GM12891 (cell line): ENCODE measurements around the gene PIP4K2A.
"Not testable (repeated sequence)": the region's sequence is repeated elsewhere in the genome, so short reads cannot be mapped to it uniquely, and the experiment has no call there.

ENCODE experiments used
- DNase-seq: peaks from one replicate; pipeline ENCODE4 v3.0.0; 2011; ENCODE audit warnings: low spot score; ENCODE audit not compliant: insufficient read length
- FAIRE-seq: peaks from 2 replicates; lab custom pipeline; 2011; peaks lifted over from hg19 to GRCh38; lab: Jason Lieb, UNC
- PAX5 ChIP-seq: IDR thresholded peaks from 2 replicates; pipeline ENCODE4 v1.6.1; 2011; ENCODE audit warnings: low read length, moderate library complexity, mild to moderate bottlenecking; ENCODE audit not compliant: insufficient read depth, severe bottlenecking
- POLR2A ChIP-seq: IDR thresholded peaks from 2 replicates; pipeline ENCODE4 v1.6.1; 2011; ENCODE audit warnings: low read depth, low read length, control low read depth
- POLR2AphosphoS5 ChIP-seq: IDR thresholded peaks from 2 replicates; pipeline ENCODE4 v1.6.1; 2011; ENCODE audit warnings: low read depth, low read length, control low read depth
- POU2F2 ChIP-seq: IDR thresholded peaks from 2 replicates; pipeline ENCODE4 v1.6.1; 2011; ENCODE audit warnings: low read depth, mild to moderate bottlenecking, control low read depth, low read length, moderate library complexity
- SPI1 ChIP-seq: IDR thresholded peaks from 2 replicates; pipeline ENCODE4 v1.6.1; 2011; ENCODE audit warnings: low read depth, low read length, control low read depth
- TAF1 ChIP-seq: IDR thresholded peaks from 2 replicates; pipeline ENCODE4 v1.6.1; 2011; ENCODE audit warnings: low read depth, low read length, control low read depth

The PIP4K2A gene

DNA sequence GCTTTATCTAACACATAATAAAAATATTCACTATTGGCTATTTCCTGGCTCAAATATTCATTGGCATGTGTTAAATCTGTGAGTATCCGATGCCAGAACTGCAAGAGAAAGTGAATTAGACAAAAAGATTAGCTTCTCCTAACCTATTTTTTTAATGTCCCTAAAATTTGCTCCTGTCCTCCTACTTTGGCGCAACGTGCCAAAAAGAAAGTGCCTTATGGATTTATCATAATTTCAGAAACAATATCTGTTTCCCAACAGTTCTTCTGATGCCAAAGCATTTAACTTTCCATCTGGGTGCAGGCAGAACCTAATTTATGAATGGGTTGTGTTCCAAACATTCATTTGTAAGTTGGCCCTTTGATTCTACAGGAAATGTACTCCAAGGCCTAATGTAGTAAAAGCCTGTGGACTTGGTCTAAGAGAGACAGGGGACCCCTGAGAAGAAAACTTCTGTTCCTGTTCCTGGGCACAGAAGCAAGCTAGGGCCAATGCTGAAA, 15.4 kb downstream of the PIP4K2A start:
- TF ChIP-seq SPI1 (no peak), POLR2AphosphoS5 (no peak), POLR2A (no peak), PAX5 (no peak), TAF1 (no peak), POU2F2 (no peak)
- no peak for DNase-seq
- peak; percentile 51 for FAIRE-seq

DNA sequence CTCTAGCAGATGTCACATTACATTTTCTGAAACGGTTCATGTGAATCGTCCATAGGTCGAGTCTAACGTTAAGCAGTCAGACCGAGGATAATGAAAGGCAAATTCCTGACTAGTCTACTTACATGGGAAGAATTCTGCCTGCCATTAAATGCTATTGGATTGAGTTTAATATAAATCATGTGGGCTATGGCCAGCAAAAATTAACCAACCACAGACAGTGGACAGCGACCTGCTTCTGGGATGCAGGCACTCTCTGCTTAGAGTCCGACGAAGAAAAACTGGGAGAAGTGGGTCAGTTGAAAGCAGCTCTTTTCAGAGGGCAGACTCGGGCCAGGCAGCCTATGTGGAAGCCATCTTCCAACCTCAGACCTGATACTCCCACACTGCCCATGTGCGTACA, 16.6 kb downstream of the PIP4K2A start:
- FAIRE-seq: no peak
- no peak for DNase-seq
- no peak for TF ChIP-seq POLR2AphosphoS5
- no peak for TF ChIP-seq PAX5
- no peak for TF ChIP-seq TAF1
- TF ChIP-seq SPI1: no peak
- no peak for TF ChIP-seq POU2F2
- no peak for TF ChIP-seq POLR2A

DNA sequence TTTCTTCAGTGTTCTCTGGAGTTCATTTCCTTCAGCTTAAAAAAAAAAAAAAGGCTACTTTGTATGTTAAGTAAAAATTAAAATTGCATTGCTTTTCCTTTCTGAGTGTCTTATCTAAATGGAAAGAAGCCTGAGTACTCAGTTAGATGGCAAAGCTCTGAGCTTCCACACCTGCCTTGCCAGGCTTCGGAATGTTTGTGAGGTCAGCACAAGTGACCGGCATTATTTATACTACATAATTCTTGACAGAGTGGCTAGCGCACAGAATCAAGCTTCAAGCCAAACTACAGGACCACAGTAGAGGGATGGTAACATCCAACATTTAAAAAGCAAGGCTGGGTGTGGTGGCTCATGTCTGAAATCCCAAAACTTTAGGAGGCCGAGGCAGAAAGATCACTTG, 17.3 kb downstream of the PIP4K2A start:
- FAIRE-seq (no peak), DNase-seq (no peak)
- TF ChIP-seq TAF1: no peak
- TF ChIP-seq SPI1: no peak
- no peak for TF ChIP-seq POLR2AphosphoS5
- no peak for TF ChIP-seq POU2F2
- TF ChIP-seq PAX5: no peak
- no peak for TF ChIP-seq POLR2A

DNA sequence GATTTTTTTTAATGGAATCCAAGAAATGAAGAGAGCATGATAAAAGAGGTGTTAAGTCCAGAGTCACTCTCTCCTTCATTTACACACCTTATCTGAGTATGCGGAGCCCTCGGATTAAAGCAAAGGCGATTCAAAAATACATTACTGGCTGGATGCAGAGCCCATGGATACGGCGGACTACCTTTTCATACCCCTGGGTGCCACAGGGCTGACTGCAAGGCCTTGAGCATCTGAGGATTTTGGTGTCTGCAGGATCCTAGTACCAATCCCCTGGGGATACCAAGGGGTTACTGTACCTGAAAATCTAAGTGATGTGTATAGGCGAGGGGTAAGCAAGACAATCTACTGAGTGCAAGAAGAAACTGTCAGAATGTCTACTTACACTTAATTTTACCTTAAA, 20.5 kb downstream of the PIP4K2A start:
- FAIRE-seq (no peak), DNase-seq (no peak)
- TF ChIP-seq POLR2AphosphoS5 (0 out of 2 replicates have a peak, but pooled peaks have one; percentile 25), PAX5 (no peak)

DNA sequence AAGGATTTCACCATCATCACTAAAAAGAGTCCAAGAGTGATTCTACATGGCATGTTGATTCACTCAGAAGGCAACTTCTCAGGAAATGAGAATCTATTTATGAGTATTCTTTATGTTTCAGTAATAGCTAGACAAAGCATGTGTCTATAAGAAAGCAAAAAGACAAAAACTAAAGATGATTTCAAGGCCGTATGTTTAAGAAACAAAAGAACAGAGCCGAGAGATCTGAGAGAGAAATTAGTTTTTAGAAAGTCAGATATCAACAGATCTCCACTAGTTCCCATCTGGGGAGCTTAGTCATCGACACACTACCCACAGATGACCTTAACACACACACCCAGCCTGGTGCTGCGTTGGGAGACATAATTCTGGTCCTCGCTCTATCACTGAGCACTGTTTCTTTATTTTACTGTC, 21.0 kb downstream of the PIP4K2A start:
- TF ChIP-seq POU2F2 (no peak), SPI1 (no peak), TAF1 (no peak), PAX5 (no peak), POLR2AphosphoS5 (no peak), POLR2A (no peak)
- DNase-seq: no peak
- FAIRE-seq: no peak

DNA sequence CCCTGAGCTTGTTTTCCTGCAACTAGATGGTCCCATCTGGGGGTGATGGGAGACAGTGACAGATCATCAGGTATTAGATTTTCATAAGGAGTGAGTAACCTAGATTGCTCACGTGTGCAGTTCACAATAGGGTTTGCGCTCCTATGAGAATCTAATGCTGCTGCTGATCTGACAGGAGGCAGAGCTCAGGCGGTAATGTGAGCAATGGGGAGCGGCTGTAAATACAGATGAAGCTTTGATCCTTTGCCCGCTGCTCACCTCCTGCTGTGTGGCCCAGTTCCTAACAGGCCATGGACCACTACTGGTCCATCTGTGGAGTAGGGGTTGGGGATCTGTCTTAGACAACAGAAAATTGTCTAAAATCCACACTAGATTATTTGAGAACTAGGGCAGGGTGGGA, 22.3 kb downstream of the PIP4K2A start:
- FAIRE-seq, DNase-seq: not testable (repeated sequence)

DNA sequence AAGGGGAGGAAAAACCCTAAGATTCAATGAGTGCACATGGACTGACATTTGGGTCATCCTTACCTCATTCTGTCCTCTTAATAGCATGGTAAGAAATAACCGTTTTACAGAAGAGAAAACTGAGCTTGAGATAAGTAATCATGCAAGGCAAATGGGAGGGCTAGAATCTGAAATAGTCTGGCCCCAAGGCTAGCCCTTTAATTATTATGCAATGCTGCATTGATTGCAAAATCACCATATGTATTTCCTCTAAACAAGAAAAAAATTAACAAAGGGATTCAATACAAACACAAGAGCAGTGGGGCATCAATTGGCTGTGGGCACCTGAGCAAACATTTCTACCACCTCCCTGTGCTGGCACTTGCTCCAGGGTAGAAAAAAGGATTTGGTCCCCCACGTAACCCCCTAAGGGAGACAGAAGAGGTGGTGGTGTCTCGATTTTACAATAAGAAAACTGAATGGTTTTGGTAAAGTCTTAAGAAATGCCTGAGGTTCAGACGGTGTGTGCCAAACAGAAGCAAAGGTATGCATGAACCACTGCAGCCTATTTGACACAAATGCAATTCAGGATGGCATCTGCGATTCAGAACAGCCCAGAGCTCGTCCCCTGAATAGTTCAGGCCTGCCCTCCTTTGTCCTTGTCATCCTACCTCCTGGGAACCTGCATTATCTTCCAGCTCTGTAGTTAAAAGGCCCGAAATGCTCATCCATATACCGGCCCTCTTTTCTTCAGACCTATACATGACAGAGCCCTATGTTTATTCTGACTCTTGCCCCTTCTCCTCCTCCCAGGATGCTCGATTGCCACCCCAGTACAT, 23.6 kb downstream of the PIP4K2A start:
- no peak for FAIRE-seq
- no peak for DNase-seq
- TF ChIP-seq TAF1 (no peak), PAX5 (no peak), POLR2AphosphoS5 (no peak), POU2F2 (no peak), SPI1 (no peak), POLR2A (no peak)

DNA sequence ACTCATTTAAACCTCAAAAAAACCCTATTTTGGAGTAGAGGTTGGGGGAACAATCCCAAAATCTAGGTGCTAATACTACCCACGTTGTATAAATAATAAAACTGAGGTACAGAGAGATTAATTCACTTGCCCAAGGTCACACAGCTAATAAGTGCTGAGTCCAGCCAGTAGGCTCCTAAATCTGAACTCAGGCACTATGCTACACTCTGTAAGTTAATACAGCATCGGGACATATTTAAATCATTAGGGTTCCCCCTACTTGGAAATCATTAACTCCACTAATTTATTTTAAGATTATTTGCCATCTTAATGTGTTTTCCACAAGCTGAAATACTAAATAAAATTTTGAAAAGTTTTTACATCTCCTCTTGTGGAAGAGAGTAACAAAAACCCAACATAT, 24.2 kb downstream of the PIP4K2A start:
- DNase-seq: no peak
- FAIRE-seq: no peak
- TF ChIP-seq SPI1 (no peak), TAF1 (no peak), POU2F2 (no peak), PAX5 (no peak), POLR2A (no peak), POLR2AphosphoS5 (no peak)

DNA sequence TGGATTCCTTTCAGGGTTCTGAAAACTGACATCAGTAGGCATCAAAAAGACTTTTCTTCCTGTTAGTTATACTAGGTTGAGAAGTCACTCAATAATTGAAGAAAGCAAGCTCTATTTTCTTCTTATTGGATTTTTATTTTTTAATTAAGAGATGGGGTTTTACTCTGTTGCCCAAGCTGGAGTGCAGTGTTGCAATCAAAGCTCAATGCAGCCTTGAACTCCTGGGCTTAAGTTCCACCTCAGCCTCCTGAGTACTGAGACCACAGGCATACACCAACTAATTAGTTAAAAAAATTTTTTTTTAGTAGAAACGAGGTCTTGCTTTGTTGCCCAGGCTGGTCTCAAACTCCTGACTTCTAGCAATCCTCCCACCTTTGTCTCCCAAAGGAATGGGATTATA, 28.0 kb downstream of the PIP4K2A start:
- no peak for DNase-seq
- no peak for FAIRE-seq
- TF ChIP-seq SPI1 (no peak), POLR2AphosphoS5 (no peak), PAX5 (no peak), TAF1 (no peak), POU2F2 (no peak), POLR2A (no peak)

DNA sequence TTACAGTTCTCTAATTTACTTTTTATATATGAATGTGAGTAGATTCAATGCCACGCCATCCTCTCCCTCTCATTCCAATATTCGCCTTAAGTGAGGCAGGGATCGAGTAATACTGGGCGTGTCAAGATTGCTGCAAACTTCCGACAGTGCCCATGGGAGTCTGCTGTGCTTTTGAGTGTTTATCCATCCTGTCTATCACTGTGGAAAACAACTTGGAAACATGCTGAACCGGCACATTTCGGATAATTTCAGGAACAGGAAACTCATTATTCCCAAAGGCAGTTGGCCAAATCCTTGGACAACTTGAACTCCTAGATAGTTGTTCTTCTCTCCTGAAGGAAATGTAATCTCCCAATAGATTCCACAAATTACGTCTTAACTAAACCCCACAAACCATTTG, 28.5 kb downstream of the PIP4K2A start:
- TF ChIP-seq POLR2AphosphoS5: no peak
- TF ChIP-seq POU2F2: no peak
- TF ChIP-seq PAX5: no peak
- TF ChIP-seq SPI1: no peak
- TF ChIP-seq POLR2A: no peak
- no peak for TF ChIP-seq TAF1
- no peak for FAIRE-seq
- no peak for DNase-seq
